Measurements from ENCODE around the gene PCYOX1L. TPM values are rescaled to one million over a fixed set of nuclear protein-coding genes. Genes with fewer than 3 reads are reported as not detected.

PCYOX1L gene
- total RNA-seq, 2 donors from 2014 or later, result 11.9 to 19.7 TPM

- no peak for ATAC-seq (replicated peaks)
- Mint-ChIP-seq H3K27ac (no peak overlapping the region), H3K27me3 (no peaks in the 10 kb centered on the region), H3K4me1 (no peaks in the 10 kb centered on the region), H3K36me3 (ENCODE audit: low read depth) (no peaks in the 10 kb centered on the region), H3K9me3 (no peaks in the 10 kb centered on the region), H3K4me3 (no peak overlapping the region)
These were observed 33.2 kb upstream of the PCYOX1L start for GRCh38 chr5:149324641-149325040.

- Mint-ChIP-seq H3K4me1 (no peaks in the 10 kb centered on the region), H3K9me3 (no peaks in the 10 kb centered on the region), H3K27ac (no peak overlapping the region), H3K36me3 (ENCODE audit: low read depth) (no peaks in the 10 kb centered on the region), H3K4me3 (no peak overlapping the region), H3K27me3 (no peaks in the 10 kb centered on the region)
- ATAC-seq (replicated peaks), result no peak
These were observed 32.6 kb upstream of the PCYOX1L start for GRCh38 chr5:149325166-149325735.

- no peaks in the 10 kb centered on the region for H3K27me3 Mint-ChIP-seq
- H3K27ac Mint-ChIP-seq, result no peak overlapping the region
- no peak overlapping the region for H3K4me3 Mint-ChIP-seq
- no peak for ATAC-seq (replicated peaks)
- no peaks in the 10 kb centered on the region for H3K36me3 Mint-ChIP-seq (ENCODE audit: low read depth)
- H3K4me1 Mint-ChIP-seq, result no peaks in the 10 kb centered on the region
- no peaks in the 10 kb centered on the region for H3K9me3 Mint-ChIP-seq
These were observed 32.0 kb upstream of the PCYOX1L start for GRCh38 chr5:149325894-149326293.

GRCh38 chr5:149326611-149327010, 31.2 kb upstream of the PCYOX1L start:
- H3K4me3 Mint-ChIP-seq, result no peak overlapping the region
- H3K36me3 Mint-ChIP-seq (ENCODE audit: low read depth), result no peaks in the 10 kb centered on the region
- no peaks in the 10 kb centered on the region for H3K27me3 Mint-ChIP-seq
- no peak for ATAC-seq (replicated peaks)
- H3K27ac Mint-ChIP-seq, result no peak overlapping the region
- no peaks in the 10 kb centered on the region for H3K4me1 Mint-ChIP-seq
- H3K9me3 Mint-ChIP-seq, result no peaks in the 10 kb centered on the region

GRCh38 chr5:149328177-149328576, 29.7 kb upstream of the PCYOX1L start:
- Mint-ChIP-seq H3K4me1 (no peaks in the 10 kb centered on the region), H3K27me3 (no peaks in the 10 kb centered on the region), H3K27ac (no peak overlapping the region), H3K9me3 (no peaks in the 10 kb centered on the region), H3K36me3 (ENCODE audit: low read depth) (no peaks in the 10 kb centered on the region), H3K4me3 (no peak overlapping the region)
- ATAC-seq (replicated peaks), result no peak

- ATAC-seq (replicated peaks), result no peak
- no peak overlapping the region for H3K27ac Mint-ChIP-seq
These were observed 24.0 kb upstream of the PCYOX1L start for GRCh38 chr5:149333711-149334443.

GRCh38 chr5:149337736-149338135, 20.1 kb upstream of the PCYOX1L start:
- no peak for ATAC-seq (replicated peaks)

More at GRCh38 chr5:149333711-149334443, 24.0 kb upstream of the PCYOX1L start:
- H3K36me3 Mint-ChIP-seq (ENCODE audit: low read depth), result no peaks in the 10 kb centered on the region
- H3K4me1 Mint-ChIP-seq, result no peaks in the 10 kb centered on the region
- H3K4me3 Mint-ChIP-seq, result no peak overlapping the region
- H3K9me3 Mint-ChIP-seq, result no peaks in the 10 kb centered on the region
- H3K27me3 Mint-ChIP-seq, result no peaks in the 10 kb centered on the region

GRCh38 chr5:149338364-149338763, 19.5 kb upstream of the PCYOX1L start:
- no peak overlapping the region for H3K27ac Mint-ChIP-seq
- H3K4me1 Mint-ChIP-seq, result no peaks in the 10 kb centered on the region
- no peak overlapping the region for H3K4me3 Mint-ChIP-seq
- ATAC-seq (replicated peaks), result no peak
- H3K9me3 Mint-ChIP-seq, result no peaks in the 10 kb centered on the region
- no peaks in the 10 kb centered on the region for H3K27me3 Mint-ChIP-seq
- no peaks in the 10 kb centered on the region for H3K36me3 Mint-ChIP-seq (ENCODE audit: low read depth)

More at GRCh38 chr5:149337736-149338135, 20.1 kb upstream of the PCYOX1L start:
- Mint-ChIP-seq H3K4me3 (no peak overlapping the region), H3K27me3 (no peaks in the 10 kb centered on the region), H3K36me3 (ENCODE audit: low read depth) (no peaks in the 10 kb centered on the region), H3K9me3 (no peaks in the 10 kb centered on the region), H3K4me1 (no peaks in the 10 kb centered on the region), H3K27ac (no peak overlapping the region)

GRCh38 chr5:149340920-149341319, 16.9 kb upstream of the PCYOX1L start:
- Mint-ChIP-seq H3K27ac (no peak overlapping the region), H3K4me3 (no peak overlapping the region), H3K36me3 (ENCODE audit: low read depth) (peaks cover 9% of the 10 kb centered on the region), H3K27me3 (no peaks in the 10 kb centered on the region), H3K9me3 (no peaks in the 10 kb centered on the region), H3K4me1 (peaks cover 4% of the 10 kb centered on the region)
- no peak for ATAC-seq (replicated peaks)

GRCh38 chr5:149341876-149342275, 16.0 kb upstream of the PCYOX1L start:
- H3K9me3 Mint-ChIP-seq, result no peaks in the 10 kb centered on the region
- H3K36me3 Mint-ChIP-seq (ENCODE audit: low read depth), result peaks cover 19% of the 10 kb centered on the region

GRCh38 chr5:149344151-149344550, 13.7 kb upstream of the PCYOX1L start:
- H3K36me3 Mint-ChIP-seq (ENCODE audit: low read depth), result peaks cover 41% of the 10 kb centered on the region
- H3K4me1 Mint-ChIP-seq, result peaks cover 20% of the 10 kb centered on the region
- H3K4me3 Mint-ChIP-seq, result peak overlapping the region; percentile 91
- H3K9me3 Mint-ChIP-seq, result peaks cover 3% of the 10 kb centered on the region
- H3K27ac Mint-ChIP-seq, result peak overlapping the region; percentile 93
- H3K27me3 Mint-ChIP-seq, result no peaks in the 10 kb centered on the region
- ATAC-seq (replicated peaks), result no peak

More at GRCh38 chr5:149341876-149342275, 16.0 kb upstream of the PCYOX1L start:
- Mint-ChIP-seq H3K4me1 (peaks cover 4% of the 10 kb centered on the region), H3K27me3 (no peaks in the 10 kb centered on the region), H3K27ac (no peak overlapping the region), H3K4me3 (no peak overlapping the region)
- no peak for ATAC-seq (replicated peaks)

GRCh38 chr5:149345147-149345891, 12.5 kb upstream of the PCYOX1L start, which contains the start of gene GRPEL2:
GRPEL2 (plus strand) TSS chr5:149345499; CDS start chr5:149345540, 41 bp downstream.
- Mint-ChIP-seq H3K27ac (peak within 1 kb of the TSS; percentile 93), H3K27me3 (no peaks in the 10 kb centered on the region), H3K9me3 (peaks cover 3% of the 10 kb centered on the region), H3K4me3 (peak within 1 kb of the TSS; percentile 91), H3K4me1 (peaks cover 28% of the 10 kb centered on the region), H3K36me3 (ENCODE audit: low read depth) (peaks cover 53% of the 10 kb centered on the region)
- peak; percentile 90 for ATAC-seq (replicated peaks)

- peaks cover 59% of the 10 kb centered on the region for H3K36me3 Mint-ChIP-seq (ENCODE audit: low read depth)
- peak overlapping the region; percentile 93 for H3K27ac Mint-ChIP-seq
- peaks cover 33% of the 10 kb centered on the region for H3K4me1 Mint-ChIP-seq
- no peaks in the 10 kb centered on the region for H3K27me3 Mint-ChIP-seq
- peak overlapping the region; percentile 91 for H3K4me3 Mint-ChIP-seq
- peaks cover 3% of the 10 kb centered on the region for H3K9me3 Mint-ChIP-seq
- peak; percentile 18 for ATAC-seq (replicated peaks)
These were observed 12.0 kb upstream of the PCYOX1L start for GRCh38 chr5:149345892-149346222.

GRCh38 chr5:149348518-149348917, 9.3 kb upstream of the PCYOX1L start:
- peak; percentile 53 for ATAC-seq (replicated peaks)
- Mint-ChIP-seq H3K4me3 (peak overlapping the region; percentile 91), H3K27ac (peak overlapping the region; percentile 83), H3K4me1 (peaks cover 43% of the 10 kb centered on the region), H3K9me3 (peaks cover 3% of the 10 kb centered on the region), H3K36me3 (ENCODE audit: low read depth) (peaks cover 85% of the 10 kb centered on the region), H3K27me3 (no peaks in the 10 kb centered on the region)

GRCh38 chr5:149349382-149349781, 8.5 kb upstream of the PCYOX1L start:
- H3K9me3 Mint-ChIP-seq, result peaks cover 3% of the 10 kb centered on the region
- H3K4me1 Mint-ChIP-seq, result peaks cover 43% of the 10 kb centered on the region
- H3K27me3 Mint-ChIP-seq, result no peaks in the 10 kb centered on the region
- H3K27ac Mint-ChIP-seq, result peak overlapping the region; percentile 83
- peaks cover 94% of the 10 kb centered on the region for H3K36me3 Mint-ChIP-seq (ENCODE audit: low read depth)
- ATAC-seq (replicated peaks), result no peak
- peak overlapping the region; percentile 91 for H3K4me3 Mint-ChIP-seq
